Measurements from ENCODE around the gene KCNH1. TPM values are rescaled to one million over a fixed set of nuclear protein-coding genes. Genes with fewer than 3 reads are reported as not detected.

The KCNH1 gene, protein sequence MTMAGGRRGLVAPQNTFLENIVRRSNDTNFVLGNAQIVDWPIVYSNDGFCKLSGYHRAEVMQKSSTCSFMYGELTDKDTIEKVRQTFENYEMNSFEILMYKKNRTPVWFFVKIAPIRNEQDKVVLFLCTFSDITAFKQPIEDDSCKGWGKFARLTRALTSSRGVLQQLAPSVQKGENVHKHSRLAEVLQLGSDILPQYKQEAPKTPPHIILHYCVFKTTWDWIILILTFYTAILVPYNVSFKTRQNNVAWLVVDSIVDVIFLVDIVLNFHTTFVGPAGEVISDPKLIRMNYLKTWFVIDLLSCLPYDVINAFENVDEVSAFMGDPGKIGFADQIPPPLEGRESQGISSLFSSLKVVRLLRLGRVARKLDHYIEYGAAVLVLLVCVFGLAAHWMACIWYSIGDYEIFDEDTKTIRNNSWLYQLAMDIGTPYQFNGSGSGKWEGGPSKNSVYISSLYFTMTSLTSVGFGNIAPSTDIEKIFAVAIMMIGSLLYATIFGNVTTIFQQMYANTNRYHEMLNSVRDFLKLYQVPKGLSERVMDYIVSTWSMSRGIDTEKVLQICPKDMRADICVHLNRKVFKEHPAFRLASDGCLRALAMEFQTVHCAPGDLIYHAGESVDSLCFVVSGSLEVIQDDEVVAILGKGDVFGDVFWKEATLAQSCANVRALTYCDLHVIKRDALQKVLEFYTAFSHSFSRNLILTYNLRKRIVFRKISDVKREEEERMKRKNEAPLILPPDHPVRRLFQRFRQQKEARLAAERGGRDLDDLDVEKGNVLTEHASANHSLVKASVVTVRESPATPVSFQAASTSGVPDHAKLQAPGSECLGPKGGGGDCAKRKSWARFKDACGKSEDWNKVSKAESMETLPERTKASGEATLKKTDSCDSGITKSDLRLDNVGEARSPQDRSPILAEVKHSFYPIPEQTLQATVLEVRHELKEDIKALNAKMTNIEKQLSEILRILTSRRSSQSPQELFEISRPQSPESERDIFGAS
- not detected for total RNA-seq
- long read RNA-seq: 0 reads

DNA sequence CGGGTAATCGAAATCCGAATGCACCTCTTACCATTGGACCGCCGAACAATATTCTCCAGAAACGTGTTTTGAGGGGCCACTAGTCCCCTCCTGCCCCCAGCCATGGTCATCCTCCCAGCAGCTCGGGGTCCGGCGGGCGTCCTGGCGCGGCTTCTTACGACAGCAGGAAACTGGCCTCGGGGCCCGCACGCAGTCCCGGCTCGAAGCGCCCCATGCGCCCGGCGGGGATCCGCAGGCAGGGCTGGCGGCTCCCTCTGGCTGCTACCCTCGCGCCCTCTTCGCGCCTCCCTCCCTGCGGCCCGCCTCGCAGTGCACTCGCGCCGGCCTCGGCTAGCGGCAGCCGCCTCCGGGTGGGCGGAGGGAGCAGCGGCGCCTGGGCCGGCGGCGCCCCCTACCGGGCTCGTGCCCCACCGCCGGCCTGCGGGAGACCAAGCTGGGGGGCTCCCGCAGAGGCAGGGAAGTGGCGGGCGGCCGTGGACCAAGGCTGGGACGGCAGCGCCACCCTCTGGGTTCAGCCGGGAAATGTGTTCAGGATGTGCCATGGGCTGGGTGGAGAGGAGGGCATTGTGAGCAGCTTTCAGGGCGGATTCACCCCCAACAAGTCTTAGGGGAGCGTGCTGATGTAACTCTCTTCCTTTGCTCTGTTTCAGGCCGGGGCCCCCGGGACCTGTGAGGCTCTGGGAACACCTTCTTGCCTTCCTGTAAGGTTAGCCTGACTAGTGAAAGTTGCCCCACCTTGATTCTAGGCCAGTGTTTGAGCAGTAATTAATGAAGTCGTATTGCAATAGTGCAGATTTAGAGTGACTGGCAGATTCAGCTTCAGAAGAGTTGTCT, at the start of gene KCNH1:
Gene KCNH1 (minus strand): TSS at position 313 of the 834 bp plus-strand sequence. CDS start 203 bp downstream, at position 110.
- intact Hi-C loops (cut with DNase I): loop anchor here (1.0 kb wide), 3 partner anchors 550 to 727 kb away; no protein-coding TSS in a partner anchor
- no peak for DNase-seq (ENCODE audit: low spot score)

DNA sequence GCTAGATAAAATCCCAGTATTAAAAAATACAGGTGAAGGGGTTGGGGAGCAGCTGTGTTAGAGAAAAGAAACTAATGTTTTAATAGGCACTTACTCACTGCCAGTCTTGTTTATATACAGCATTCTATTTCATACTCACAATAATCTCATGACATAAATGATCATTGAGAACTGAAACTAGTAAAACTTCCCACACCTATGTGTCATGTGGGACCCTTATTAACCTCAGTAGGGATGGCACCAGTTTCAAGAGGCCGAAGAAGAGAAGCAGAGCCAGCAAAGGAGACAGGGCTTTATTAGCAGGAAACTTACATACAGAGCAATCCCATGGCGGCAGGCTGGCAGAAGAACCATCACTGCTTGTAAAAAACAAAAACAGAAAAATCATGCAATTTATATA, 48.8 kb upstream of the KCNH1 start:
- DNase-seq (ENCODE audit: low spot score): no peak
- intact Hi-C loops (cut with DNase I): no loop called here

DNA sequence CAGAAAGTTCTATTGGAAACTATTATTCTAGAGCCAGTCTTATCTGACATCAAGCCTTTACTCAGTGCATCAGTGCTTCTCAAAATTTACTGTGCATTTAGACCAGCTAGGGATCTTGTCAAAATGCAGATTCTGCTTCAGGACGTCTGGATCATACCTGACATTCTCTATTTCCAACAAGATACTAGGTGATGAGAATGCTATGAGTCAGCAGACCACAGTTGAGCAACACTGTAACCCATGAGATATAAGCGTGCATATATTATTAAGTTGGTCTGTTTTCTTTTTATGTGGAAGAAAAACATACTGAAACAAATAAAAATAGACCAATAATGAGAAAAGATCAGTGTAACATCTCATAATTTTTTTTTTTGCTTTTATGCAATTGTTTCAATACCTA, 40.4 kb upstream of the KCNH1 start:
- intact Hi-C loops (cut with DNase I): no loop called here
- DNase-seq (ENCODE audit: low spot score): no peak

DNA sequence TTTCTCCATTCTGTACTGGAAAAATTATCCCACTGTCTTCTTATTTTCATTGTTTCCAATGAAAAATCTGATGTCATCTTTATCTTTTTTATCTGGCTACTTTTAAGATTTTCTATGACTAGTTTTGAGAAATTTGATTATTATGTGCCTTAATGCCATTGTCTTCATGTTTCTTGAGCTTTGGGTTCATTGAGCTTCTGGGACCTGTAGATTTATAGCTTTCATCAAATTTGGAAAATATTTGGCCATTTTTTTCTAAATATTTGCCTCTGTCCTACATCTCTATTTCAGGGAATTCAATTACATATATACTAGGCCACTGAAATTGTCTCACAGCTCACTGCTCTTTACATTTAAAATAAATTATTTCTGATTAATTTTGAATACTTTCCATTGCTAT, 38.7 kb upstream of the KCNH1 start:
- no peak for DNase-seq (ENCODE audit: low spot score)
- intact Hi-C loops (cut with DNase I): no loop called here

DNA sequence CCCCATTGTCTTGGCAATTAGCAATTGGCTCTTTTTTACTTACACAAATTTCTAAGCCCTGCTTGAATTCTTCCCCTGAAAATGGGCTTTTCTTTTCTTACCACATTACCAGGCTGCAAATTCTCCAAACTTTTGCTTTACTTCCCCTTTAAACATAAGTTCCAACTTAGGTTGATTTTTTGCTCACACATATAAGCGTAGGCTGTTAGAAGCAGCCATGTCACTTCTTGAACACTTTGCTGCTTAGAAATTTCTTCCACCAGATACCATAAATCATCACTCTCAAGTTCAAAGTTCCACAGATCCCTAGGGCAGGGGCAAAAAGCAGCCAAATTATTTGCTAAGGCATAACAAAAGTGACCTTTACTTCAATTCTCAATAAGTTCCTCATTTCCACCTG, 35.4 kb upstream of the KCNH1 start:
- intact Hi-C loops (cut with DNase I): no loop called here
- DNase-seq (ENCODE audit: low spot score): no peak

DNA sequence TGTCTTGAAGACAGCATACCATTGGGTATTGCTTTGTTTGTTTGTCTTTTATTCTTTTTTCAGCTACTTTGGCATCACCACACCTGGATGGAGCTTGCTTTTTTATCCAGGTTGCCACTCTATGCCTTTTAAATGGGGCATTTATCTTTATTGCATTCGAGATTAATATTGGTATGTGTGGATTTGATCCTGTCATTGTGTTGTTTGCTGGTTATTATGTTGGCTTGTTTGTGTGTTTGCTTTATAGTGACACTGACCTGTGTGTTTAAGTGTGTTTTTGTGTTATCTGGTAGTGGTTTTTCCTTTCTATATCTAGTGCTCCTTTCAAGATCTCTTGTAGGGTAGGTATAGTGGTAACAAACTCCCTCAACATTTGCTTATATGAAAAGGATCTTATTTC, 24.9 kb upstream of the KCNH1 start:
- intact Hi-C loops (cut with DNase I): no loop called here
- DNase-seq (ENCODE audit: low spot score): no peak

DNA sequence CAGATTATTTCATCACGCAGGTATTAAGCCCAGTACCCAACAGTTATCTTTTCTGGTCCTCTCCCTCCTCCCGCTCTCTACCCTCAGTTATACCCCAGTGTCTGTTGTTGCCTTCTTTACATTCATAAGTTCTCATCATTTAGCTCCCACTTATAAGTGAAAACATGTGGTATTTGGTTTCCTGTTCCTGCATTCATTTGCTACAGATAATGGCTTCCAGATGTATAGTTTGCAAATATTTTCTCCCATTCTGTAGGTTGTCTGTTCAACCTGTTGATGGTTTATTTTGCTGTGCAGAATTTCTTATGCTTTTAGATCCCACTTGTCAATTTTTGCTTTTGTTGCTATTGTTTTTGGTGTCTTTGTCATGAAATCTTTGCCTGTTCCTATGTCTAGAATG, 21.1 kb upstream of the KCNH1 start:
- DNase-seq (ENCODE audit: low spot score): no peak
- intact Hi-C loops (cut with DNase I): no loop called here

DNA sequence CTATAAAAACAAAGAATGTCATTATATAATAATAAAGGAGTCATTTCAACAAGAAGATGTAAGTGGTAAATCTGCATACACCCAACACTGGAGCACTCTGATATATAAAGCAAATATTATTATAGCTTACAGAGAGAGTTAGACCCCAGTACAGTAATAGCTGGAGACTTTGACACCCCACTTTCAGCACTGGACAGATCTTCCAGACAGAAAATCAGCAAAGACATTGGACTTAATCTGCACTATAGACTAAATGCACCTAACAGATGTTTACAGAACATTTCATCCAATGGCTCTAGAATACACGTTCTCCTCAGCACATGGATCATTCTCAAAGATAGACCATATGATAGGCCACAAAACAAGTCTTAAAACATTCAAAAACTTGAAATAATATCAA, 20.0 kb upstream of the KCNH1 start:
- no peak for DNase-seq (ENCODE audit: low spot score)
- intact Hi-C loops (cut with DNase I): no loop called here

DNA sequence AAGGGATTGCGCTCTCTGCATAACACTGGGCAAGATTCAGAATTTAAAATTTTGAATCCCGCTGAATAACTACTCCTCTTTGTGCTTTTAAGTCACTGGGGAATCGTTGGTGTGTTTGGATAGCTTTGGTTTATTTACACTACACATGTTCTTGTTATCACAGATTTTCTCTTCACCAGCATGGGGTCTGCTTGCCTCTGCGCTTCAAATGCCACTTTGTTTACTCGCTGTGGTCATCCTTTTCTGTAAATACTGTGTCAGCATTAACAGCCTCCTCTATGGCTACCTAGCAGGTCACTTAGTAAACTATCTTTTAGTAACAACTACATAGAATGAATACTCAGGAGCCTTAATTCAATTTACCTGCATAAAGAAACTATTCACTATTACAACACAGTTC, 14.4 kb upstream of the KCNH1 start:
- intact Hi-C loops (cut with DNase I): no loop called here
- DNase-seq (ENCODE audit: low spot score): no peak

DNA sequence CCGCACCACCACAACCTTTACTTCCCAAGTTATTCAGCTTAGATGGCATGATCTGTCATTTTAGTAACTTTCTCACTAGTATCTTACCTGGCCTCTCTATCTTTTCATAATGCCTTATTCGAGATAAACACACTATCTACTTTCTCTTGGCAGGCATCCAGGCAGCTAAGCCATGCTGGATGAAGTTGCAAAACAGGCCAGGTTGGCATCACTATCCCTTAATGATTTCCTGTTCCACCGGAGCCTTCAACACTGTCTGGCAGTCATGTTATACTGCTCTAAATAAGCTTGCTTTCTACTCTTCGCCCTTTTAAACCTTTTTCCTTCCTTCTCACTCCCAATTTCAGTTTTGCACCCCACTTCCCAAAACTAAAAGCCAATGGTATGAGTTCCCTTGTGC, 12.0 kb upstream of the KCNH1 start:
- intact Hi-C loops (cut with DNase I): no loop called here
- no peak for DNase-seq (ENCODE audit: low spot score)

DNA sequence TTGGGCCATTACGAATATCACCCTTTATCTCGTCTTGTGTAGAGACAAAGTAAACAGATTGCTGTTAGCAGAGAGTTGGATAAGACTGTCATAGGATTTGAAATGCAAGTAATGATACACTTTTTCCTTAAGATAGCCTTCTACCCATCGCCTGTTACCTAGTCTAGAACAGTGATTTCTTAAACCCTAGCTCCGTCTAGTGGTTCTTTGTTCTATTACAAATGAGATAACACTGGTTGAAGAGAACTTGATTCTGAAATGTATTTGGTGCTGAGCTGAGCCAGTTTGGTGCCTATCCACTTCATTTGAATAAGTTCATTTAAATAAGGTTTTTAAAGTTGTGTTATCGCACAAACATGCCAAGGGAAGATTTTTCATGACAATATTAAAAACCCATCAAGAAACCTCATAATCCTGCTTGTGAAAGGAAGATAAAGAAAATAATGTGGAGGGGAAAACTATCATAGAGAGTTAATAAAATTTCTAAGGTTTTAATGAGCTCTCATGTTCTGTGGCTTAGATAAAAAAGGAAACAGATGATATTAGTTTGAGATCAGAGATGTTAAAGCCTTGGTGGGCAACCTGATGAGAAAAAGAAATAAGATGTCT, 1.5 kb upstream of the KCNH1 start:
- intact Hi-C loops (cut with DNase I): no loop called here
- DNase-seq (ENCODE audit: low spot score): no peak

DNA sequence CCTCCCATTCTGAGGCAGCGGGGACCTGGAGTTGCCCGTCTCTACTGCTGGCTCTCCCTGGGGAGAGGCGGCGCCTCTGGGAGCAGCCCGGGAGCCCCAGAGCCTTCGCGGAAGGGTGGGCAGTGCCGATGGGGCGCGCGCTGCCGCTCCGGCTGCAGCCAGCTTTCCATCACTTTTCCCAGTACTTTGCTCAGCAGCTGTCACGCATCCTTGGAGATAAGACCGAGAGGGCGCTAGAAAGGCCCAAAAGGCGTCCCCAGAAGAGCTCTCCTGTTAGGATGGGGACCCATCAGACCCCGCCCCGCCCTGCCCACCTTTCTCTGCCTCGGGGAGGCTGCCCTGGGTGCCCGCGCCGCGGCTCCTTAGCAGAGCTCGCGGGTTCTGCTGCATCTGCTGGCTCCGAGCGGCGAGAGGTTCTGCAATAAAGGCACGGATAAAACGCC, 534 bp downstream of the KCNH1 start:
- DNase-seq (ENCODE audit: low spot score): no peak
- intact Hi-C loops (cut with DNase I): no loop called here

DNA sequence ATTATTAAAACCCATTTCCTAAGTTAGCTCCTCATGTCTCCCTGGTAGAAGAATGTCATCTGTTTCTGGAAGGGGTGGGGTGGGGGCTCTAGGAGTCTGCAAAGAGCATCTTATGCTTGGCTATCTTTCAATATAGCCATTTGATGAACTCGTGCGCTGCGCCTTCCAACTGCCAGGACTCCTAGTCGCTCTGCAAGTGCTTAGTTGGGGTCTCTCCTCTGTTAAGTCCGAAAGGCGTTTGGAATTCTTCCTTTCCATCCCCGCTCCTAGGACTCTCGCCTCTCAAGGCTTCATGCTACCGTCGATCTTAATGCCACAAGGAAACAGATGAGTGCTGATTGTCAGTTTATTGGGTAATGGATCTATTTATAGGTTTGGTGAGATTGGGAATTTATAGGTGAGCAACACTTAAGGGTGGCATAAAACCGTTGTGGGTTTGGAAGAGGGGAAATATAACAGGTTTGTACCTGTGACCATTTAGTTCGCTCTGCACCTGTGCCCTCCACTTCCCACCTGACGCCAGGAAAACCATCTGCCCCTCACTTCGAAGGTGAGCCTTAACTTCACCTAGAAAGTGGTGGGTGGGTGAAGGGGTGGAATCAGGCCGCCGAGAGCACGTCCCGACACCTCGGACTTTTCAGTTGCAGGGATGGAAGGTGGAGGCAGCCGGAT, 1.1 kb downstream of the KCNH1 start:
- intact Hi-C loops (cut with DNase I): no loop called here
- DNase-seq (ENCODE audit: low spot score): no peak

DNA sequence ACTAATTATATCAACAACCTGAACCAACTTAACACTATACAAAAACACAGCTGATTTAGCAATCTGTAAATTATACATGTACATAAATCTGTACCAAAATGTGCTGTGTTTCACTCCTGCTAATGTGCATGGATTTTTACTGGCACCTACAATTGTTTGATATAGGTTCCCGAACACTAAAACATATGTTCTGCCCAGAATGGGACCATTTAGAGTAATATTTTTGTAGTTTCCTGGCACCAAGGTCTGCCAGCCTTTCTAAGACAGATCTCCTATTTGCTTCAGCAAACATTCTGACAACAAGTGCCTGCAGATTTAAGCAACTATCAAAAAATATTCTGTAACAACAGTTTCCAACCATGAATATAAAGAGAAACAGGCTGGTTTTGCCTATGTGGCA, 4.2 kb downstream of the KCNH1 start:
- intact Hi-C loops (cut with DNase I): no loop called here

DNA sequence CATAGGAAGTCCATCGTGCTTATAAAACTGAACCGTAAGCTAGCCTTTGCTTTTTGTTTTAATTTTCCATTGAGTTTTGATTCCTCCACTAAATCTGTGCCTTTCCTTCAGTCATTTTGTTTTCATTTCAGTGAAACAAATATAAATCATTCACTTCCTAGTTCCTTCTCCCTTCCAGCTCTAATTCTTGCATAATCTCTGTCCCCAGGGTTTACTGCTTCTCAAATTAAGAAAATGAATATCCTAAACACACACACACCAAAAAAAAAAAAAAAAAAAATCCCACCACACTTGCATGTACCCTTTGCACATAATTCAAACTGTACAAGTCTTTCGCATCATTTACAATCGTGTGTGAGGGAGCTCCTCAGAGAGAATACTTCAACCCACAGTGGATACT, 6.8 kb downstream of the KCNH1 start:
- intact Hi-C loops (cut with DNase I): no loop called here

More for the DNA sequence above, 4.2 kb downstream of the KCNH1 start:
- no peak for DNase-seq (ENCODE audit: low spot score)

DNA sequence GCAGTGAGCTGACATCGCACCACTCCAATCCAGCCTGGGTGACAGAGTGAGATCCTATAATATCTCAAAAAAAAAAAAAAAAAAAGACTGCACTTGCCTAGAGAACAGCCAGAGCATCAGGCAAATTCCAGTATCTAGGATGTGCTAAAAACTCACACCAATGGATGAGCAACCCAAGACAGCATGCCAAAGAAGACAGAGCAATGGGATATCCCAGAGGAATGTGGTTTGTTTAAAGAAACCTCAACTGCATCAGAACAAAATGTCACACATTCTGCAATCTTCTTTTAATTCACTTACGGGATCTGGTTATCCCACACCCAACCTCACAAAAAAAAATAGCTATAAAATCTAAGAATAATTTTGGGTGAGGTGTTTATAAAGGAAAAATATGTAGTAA, 7.3 kb downstream of the KCNH1 start:
- DNase-seq (ENCODE audit: low spot score): no peak
- intact Hi-C loops (cut with DNase I): no loop called here

More for the DNA sequence above, 6.8 kb downstream of the KCNH1 start:
- no peak for DNase-seq (ENCODE audit: low spot score)

DNA sequence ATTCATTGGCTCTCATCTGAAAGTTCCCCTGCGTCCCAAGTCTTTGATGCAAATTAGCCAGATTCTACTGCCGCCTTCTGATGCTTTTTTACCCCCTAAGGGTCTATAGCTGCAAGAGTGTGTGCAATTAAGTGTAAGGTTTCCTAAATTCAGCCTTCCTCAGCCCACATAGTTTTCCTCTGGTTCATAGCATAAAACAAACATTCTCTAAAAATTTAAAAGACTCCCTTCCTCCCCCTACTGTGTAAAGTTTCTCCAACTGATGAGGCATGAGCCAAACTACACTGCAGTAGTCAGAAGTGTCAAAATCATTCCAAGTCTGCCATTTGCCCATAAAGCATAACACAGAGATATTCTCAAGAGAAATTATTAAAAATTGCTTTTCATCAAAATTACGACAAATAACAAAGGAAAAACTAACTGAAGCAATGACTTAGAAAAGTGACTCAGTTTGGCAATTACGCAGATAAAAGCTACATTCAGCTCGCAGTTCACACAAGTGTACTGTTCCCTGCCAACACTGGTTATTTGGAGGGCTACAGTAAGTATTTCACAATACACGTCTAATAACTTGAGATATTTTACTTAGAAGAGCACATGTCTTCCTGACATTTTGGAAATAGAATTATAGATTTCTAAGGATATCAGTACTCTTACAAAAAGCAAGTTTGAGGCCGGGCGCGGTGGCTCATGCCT, 15.4 kb downstream of the KCNH1 start:
- intact Hi-C loops (cut with DNase I): no loop called here

DNA sequence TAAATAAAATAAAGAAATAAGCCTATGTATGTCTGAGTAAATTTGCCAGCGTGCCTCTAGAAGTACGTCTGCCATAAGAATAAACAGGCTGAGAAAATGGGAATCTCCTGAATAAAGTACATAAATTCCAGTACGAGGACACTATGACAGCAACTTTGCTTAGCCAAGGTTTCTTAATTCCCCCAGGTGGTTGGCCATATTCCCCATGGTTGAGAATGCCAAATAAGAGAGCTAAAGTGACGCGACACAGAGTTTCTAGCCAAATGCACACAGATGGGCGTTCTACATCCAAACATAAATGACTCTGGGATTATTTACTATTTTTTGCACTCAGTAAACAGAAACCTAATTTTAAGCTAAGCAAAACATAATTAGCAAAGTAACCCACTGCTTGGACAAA, 19.5 kb downstream of the KCNH1 start:
- intact Hi-C loops (cut with DNase I): no loop called here
- no peak for DNase-seq (ENCODE audit: low spot score)

More for the DNA sequence above, 15.4 kb downstream of the KCNH1 start:
- DNase-seq (ENCODE audit: low spot score): no peak

All from cardiac septum (tissue), 1 donor.